Stimulated activated CD4-positive, alpha-beta T cell treated with anti-CD3 and anti-CD28 coated beads, Interleukin-4, amount 100 ng/mL, for 1 hour (primary cell): ENCODE data around the gene GLCE.
"Not testable (repeated sequence)": the region's sequence is repeated elsewhere in the genome, so short reads cannot be mapped to it uniquely, and the experiment has no call there.

Experiments used
- DNase-seq: peaks from one replicate; pipeline ENCODE4 v3.0.0-alpha.2; 2020

Gene GLCE

GRCh38 chr15:69161079-69161877 is 843 bp downstream of the GLCE start:
- peak; percentile 20 for DNase-seq

- DNase-seq: no peak
Measured at GRCh38 chr15:69161878-69162213, 1.4 kb downstream of the GLCE start.

- no peak for DNase-seq
Measured at GRCh38 chr15:69163141-69163669, 2.8 kb downstream of the GLCE start.

DNA sequence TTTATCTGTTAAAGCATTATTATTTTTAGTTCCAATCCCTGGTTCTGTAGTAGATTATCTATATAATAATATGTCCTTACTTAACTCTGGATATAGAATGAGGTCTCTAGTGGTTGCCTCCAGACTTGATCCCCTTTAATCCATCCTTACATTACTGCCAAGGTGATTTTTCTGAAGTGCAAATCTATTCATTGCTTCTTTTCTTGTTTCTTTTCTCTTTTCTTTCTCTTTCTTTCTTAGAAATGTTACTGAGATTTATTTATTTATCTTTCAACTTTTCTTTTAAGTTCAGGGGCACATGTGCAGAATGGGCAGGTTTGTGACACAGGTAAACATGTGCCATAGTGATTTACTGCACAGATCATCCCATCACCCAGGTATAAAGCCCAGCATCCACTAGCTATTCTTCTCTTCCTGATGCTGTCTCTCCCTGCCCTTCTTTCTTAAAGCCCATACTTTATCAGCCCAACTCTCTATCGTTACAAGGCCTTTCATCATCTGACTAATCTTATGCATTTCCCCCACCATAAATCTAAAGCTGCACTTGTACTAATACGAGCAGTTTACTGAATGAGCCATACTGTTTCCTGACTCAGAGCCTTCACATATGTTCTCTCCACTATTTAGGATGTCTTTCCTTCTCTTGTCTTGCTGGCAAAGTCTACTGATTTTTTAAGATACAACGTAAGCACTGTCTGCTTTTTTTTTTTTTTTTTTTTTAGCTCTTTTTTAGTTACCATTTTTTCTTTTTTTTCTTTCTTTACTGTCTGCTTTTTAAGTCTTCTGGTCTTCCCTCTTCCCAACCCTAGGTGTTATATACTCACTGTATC is 4.6 kb downstream of the GLCE start:
- no peak for DNase-seq

GRCh38 chr15:69165637-69166025 is 5.2 kb downstream of the GLCE start:
- no peak for DNase-seq

- DNase-seq: no peak
Measured at GRCh38 chr15:69167218-69167846, 6.9 kb downstream of the GLCE start.

DNA sequence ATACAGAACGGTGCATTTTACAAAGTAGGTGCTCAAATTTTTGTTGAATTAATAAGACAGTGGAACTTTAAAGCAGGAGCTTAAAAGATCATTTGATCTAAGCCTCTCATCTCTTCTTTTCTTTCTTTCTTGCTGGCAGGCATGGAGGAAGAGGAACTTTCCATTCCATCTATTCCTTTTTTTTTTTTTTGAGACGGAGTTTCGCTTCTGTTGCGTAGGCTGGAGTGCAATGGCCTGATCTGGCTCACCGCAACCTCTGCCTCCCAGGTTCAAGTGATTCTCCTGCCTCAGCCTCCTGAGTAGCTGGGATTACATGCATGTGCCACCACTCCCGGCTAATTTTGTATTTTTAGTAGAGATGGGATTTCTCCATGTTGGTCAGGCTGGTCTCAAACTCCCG is 7.9 kb downstream of the GLCE start:
- not testable (repeated sequence) for DNase-seq

DNA sequence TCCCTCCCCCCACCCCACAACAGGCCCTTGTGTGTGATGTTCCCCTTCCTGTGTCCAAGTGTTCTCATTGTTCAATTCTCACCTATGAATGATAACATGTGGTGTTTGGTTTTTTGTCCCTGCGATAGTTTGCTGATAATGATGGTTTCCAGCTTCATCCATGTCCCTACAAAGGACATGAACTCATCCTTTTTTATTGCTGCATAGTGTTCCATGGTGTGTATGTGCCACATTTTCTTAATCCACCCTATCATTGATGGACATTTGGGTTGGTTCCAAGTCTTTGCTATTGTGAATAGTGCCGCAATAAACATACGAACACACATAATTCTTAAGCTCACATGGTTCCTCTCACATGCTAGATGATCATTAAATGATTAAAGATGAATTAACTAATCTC is 9.1 kb downstream of the GLCE start:
- not testable (repeated sequence) for DNase-seq

DNA sequence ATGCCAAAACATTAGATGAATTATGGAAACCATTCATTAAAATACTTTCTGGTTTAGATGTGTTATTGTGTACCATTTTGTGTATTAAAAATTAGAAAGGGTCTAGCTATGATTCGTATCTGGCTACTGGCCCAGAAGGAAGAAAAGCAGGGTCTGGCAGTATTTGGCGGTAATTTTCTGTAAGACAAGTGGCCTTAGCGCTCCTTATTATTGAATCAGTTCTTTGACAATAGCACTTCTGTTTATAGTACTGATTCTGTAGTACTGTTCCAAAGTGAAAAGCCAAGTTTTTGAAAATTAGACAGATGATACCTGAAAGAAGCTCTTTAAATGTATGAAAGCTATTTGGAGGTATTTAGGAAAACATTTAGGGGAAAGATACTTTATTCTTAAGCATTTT is 10.2 kb downstream of the GLCE start:
- no peak for DNase-seq

DNA sequence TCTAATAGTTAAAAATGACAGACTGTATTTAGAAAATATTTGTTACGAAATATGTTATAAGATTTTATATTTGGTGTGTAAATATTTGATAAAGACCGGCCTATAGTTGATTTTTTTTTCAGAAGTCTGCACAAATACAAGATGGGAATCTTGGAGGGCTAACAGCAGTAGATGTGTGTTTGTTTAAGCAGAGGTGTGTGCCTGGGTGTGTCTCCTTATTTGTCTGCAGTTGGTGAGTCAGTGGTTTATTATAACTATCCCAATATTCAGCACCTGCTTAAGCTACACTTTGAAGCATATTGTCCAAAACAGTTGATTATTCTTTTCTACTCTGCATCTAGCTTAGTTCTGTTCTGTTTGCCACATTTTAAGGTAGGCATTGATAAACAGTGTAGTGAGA is 12.4 kb downstream of the GLCE start:
- no peak for DNase-seq

- no peak for DNase-seq
Measured at GRCh38 chr15:69175536-69175935, 15.1 kb downstream of the GLCE start.

- DNase-seq: no peak
Measured at GRCh38 chr15:69181424-69181823, 21.0 kb downstream of the GLCE start.

- DNase-seq: no peak
Measured at GRCh38 chr15:69185216-69185615, 24.8 kb downstream of the GLCE start.

DNA sequence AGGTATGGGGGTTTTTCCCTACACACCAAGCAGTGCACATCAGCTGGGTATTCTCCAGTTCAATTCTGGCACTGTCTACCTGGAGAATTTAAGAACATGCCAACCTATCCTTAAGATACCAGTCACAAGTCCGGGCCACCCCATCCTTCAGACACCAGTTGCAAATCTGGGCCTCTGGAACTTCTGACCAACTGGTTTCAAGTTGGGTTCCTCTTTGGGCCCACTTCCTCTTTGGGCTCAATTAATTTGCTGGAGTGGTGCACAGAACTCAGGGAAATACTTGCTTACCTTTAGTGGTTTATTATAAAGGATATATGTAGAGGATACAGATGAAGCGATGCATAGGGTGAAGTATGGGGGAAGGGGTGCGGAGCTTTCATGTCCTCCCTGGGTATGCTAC is 25.3 kb downstream of the GLCE start:
- DNase-seq: no peak

DNA sequence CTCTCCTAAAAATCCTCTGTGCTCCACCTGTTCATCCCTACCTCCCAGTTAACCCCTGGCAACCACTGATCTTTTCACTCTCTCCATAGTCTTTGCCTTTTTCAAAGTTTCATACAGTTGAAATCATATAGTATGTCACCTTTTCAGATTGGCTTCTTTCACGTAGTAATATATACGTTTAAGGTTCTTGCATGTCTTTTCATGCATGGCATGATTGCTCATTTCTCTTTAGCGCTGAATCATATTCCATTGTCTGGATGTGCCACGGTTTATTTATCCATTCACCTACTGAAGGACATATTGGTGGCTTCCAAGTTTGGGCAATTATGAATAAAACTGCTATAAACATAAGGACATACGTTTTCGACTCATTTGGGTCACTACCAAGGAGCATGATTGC is 28.7 kb downstream of the GLCE start:
- DNase-seq: no peak

GRCh38 chr15:69190091-69190490 is 29.7 kb downstream of the GLCE start:
- no peak for DNase-seq

GRCh38 chr15:69190504-69190903 is 30.1 kb downstream of the GLCE start:
- DNase-seq: no peak

DNA sequence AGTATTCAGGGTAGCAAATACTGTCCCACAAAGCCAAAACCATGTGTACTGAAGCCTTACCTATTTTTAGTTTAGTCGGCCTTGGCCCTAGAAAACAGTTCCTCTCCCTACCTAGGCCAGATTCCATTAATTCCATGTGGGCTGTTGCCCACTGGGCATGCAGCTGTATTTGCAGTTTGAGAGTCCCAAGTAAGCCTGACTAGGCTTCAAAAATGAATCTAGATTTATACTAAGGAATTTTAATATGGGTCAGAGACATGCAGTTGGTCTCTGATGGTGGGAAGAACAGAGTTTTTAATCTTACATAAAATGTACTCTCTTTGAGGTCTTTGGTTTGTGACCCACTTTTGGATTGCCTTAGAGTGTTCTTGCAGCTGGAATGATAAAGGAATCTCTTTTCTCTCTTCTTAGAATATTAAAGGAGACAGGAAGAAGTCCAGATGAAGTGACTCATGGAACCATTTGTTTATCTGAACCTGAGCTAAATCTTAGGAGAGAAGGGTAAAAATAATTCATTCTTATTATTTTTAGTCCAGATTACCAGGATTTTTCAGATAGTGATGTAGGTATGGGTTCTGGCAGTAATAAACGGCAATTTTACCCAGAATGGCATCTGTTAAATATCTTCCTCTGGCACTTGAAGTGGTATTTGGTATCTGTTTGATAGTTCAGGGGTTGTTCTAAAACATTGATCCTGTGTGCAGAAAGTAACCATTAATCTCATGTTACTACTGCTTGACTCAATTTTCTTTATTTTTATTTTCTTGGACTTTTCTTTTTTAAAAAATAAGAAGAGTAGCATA is 33.8 kb downstream of the GLCE start:
- DNase-seq: no peak

DNA sequence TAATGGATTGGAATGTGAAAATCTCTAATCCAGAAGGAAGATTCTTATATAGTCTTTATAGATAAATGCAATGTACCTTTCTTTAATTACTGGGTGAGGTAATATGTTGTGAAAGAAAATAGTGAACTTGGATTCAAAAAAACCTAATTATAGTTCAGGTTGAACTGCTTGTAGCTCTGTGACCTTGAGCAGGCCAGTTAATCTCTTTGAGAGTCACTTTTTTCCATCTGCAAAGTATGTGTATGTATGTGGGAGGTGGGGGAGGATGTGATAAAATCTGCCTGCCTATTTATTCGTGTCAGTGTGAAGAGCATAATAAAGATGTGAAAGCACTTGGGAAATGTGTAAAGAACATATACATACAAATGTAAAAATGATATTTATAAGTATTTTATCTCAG is 34.4 kb downstream of the GLCE start:
- DNase-seq: no peak

GRCh38 chr15:69200832-69201745 is 40.7 kb downstream of the GLCE start:
- no peak for DNase-seq

GRCh38 chr15:69206079-69206478 is 45.6 kb downstream of the GLCE start:
- DNase-seq: no peak

GRCh38 chr15:69209661-69210060 is 49.2 kb downstream of the GLCE start:
- no peak for DNase-seq
